ENCODE measurements around the gene GPR180.

The GPR180 gene

DNA sequence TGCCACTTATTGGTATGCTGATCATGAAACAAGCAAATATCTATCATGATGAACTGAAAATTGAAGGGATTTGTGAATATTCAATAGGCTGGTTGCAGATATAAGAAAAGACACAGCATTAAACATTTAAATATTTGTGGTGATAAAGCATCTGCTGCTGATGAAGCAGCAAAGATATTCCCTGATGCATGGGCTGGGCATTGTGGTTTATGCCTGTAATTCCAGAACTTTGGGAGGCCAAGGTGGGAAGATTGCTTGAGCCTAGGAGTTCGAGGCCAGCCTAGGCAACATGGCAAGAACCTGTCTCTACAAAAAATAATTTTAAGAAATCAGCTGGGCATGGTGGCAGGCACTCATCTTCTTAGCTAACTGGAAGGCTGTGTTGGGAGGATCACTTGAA lies 54.5 kb downstream of the GPR180 start:
- DNase-seq (ENCODE audit: low read depth), result no peak

DNA sequence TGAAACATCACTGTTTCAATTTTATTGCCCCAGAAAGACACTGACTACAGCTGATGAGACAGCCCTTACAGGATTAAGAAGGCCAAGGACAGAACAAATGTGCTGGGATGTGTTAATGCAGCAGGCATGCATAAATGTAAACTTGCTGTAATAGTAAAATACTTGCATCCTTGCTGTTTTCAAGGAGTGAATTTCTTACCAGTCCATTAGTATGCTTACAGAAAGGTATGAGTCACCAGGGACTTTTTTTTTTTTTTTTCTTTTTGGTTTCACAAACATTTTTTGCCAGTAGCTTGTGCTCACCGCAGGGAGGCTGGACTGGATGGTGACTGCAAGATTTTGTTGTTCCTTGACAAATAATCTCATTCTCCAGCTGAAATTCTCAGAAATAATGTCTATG lies 55.1 kb downstream of the GPR180 start:
- DNase-seq (ENCODE audit: low read depth), result no peak

DNA sequence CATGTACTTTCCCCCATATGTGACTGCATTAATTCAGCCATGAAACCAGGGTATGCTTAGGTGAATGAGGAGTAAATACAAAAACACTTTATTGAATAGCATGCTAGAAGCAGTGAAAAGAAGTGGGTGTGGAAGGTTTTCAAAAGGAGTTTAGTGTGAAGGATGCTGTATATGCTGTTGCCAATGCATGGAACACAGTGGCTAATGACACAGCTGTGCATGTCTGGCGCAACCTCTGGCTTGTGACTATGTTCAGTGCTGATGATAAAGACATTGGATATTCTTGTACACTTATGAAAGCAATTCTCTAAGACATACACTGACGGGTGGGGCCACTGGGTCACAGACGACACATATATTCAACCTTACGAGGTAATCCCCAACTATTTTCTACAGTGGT lies 55.5 kb downstream of the GPR180 start:
- no peak for DNase-seq (ENCODE audit: low read depth)

DNA sequence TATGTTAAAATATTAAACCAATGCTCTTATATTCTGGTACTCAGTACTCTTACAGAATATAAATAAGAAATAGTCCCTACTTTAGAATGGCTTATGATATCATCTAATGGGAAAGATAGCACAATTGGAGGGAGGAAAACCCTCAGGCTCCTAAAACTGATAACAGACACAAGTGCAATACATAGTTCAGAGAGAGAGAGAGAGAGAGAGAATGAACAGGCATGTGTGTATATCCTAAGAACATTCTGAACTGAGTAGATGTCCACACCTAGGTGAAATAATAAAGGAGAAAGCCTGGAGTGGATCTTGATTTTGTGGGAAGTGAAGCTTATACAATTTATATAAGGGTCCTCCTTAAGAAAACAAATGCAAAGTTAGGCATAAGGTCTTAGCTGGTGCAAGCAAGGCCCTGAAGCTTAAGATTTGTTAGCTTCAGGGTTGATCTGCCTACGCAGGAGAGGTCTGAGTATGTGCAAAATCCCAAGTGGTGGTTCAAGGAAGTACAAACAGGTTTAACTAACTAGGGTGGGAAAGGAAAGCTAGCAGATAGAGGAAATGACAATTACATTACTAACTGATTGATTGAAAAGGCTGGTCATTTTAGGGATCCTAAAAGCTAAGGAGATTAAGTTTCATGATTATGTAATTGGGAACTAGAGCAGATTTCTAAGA lies 57.4 kb downstream of the GPR180 start:
- no peak for DNase-seq (ENCODE audit: low read depth)

DNA sequence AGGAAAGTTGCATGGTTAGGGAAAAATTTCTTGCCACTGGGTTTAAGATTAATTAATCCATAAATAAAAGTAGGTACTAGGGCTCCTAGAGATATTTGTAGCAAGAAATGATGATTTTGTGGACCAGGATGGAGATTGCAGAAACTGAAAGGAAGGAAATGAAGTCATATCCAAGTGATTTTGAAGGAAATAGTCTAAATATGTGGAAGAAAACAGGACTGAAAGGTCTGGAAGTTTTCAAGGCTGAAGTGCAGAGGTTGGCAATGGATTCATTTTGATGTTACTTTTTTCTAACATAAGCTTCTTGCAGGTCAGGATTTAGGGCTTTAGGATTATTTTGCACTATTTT lies 57.9 kb downstream of the GPR180 start:
- DNase-seq (ENCODE audit: low read depth), result no peak

DNA sequence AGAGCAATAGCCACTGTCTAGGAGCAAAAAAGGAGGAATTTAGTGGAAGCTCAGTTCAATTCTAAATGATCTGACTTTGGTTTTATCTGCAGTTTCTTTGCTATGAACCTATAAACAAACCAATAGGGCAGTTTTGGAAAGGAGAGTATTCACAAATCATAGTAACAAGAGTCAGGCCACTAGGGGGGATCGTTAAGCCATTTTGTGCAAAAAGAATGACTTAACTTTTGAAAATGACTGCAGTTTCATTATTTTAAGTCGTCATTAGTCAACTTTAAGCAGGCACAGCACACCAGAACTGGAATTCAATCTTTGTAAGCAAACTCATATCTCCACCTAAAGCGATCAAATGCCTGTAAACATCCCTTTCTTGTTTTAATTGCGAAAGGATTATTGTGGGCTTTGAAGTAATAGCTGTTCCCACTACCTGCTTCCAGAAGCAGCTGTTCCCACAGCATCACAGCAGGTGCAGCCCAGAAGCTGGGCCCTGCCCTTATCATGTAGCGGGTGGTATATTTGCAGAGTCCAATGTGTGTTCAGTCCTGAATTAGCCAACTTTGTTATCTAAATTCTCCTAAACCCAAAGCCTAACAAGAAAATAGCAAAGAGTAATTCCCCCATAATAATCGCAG lies 59.2 kb downstream of the GPR180 start:
- DNase-seq (ENCODE audit: low read depth), result no peak

DNA sequence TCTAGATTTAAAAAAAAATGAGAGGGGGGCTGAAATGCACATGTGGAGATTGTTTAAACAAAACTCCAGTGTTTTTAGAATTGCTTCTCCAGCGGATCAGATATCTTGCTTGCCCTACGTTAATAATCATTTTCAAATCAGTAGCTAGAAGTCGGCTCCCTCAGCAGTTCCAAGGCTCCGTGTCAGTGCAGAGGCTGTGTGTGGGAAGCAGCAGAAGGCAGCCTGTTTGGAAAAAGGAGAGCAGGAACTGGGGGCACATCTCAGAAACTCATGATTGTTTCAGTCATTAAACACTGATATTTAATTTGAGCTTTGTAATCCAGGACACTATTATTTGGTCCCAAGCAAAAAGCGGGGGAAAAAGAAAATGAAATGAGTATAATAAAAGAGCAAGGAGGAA lies 59.7 kb downstream of the GPR180 start:
- no peak for DNase-seq (ENCODE audit: low read depth)

DNA sequence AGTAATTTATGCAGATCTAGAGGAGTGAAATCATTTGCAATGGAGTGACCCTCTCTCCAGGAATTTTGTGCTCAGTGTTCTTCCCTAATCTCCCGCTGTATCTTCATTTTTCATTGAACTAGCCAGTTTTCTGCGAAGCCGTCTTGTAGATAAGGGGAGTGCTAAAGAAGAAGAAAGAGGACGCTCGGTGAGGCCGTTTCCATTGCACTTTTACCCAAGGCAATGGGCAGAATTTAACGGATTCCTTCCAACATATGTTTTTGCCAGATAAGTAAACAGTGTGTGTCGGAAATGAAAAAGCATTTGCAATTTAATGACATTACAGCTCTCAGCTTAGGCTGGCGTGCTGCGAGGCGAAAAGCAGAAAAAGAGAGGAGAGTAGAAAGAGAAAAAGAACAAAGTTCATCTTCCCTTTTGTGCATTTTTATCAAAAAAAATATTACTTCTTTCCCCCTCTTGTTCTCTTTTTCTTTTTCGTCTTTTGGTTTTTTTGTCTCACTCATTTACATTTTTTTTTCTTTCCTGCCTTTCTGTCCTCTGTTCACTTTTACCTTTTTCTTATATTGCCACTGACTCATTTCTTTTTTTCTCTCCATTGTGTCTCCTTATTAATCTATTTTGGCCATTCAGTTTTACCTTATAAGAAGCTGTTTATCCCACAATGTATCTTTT lies 60.8 kb downstream of the GPR180 start:
- no peak for DNase-seq (ENCODE audit: low read depth)

DNA sequence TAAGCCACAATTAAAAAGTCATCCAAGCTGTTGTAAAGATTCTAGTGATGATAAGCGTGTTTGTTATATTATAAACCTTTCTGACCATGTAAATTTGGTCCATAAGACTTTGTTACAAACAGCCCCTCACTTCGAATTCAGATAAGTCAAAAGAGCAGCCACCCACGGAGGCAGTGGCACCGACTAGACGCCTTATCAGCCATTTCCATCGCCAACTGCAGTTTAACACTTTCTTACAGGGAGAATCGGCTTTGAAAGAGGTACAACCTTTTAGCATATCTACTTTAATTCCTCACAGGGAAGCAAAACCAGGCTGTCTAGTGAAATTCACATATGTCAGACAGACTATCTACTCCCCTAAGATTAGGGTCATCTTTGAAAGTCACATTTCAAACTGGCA lies 63.2 kb downstream of the GPR180 start:
- DNase-seq (ENCODE audit: low read depth), result no peak

DNA sequence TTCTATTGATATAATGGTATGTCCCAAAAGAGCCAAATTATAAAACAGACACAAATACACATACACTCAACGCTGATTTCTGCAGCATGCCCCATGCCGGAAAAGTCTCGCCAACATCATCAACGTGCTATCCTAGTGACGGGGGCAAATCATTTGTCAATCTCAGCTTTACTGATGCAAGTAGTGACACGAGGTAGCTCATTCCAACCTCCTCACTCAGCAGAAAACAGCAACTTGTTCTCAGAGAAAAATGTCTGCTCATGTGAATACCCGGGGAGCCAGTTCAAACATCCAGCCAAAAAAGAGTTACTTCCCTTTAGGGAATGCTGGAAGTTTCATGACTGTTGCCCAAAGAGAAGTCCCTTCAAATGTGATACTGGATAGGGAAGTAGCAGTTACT lies 64.4 kb downstream of the GPR180 start:
- DNase-seq (ENCODE audit: low read depth), result no peak

DNA sequence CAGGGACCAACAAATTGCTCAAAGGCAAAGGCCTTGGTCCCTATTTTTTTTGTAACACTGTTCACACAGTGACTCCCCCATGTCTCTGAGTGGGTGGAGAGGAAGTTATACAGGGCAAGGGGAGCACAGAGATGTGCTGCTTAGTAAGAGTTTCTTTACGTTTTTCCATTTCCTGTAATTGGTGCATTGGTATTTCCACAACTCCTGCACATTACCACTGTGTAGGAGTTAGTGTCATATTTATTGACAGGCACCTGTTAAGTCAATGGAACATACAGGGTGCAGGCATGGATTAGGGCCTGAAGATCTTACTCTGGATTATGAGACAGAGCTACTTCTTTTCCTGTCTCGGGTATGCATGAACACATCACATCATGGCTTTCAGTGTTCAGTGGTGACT lies 65.5 kb downstream of the GPR180 start:
- no peak for DNase-seq (ENCODE audit: low read depth)

DNA sequence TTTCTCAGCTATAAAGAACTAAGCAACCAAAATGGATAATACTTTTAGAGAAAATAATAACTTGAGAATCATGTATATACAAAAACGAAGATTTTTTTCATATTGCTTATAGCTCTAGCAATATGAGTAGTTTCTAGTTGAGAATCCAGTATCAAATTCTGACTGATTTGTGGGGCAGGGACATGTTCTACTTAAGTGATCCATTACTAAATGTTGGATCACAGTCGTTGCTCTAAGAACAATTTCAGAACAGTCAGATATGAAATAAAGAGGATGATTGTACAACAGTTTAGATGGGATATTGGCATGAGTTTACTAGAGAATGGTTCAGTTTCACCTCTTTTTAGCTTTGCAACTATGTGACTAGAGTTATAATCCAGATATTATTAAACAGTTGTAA lies 70.7 kb downstream of the GPR180 start:
- DNase-seq (ENCODE audit: low read depth), result no peak

DNA sequence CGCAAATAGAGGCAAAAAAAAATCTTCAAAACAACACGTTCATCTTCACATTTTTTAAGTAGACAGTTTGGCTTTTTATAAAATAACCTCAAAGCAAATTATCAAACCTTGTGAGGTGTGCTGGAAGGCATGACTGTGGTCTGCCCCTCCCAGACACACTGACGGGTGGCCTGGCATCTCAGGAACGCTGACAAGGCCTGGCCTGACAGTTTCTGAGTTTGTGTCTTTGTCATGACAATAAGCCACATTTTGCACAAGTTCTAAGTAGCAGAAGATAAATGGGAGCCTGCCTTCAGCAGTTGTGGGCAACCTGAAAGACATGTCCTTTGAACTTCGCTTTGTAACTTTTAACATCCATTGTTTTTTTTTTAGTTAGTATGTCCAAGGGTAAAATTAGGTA lies 72.2 kb downstream of the GPR180 start:
- no peak for DNase-seq (ENCODE audit: low read depth)

DNA sequence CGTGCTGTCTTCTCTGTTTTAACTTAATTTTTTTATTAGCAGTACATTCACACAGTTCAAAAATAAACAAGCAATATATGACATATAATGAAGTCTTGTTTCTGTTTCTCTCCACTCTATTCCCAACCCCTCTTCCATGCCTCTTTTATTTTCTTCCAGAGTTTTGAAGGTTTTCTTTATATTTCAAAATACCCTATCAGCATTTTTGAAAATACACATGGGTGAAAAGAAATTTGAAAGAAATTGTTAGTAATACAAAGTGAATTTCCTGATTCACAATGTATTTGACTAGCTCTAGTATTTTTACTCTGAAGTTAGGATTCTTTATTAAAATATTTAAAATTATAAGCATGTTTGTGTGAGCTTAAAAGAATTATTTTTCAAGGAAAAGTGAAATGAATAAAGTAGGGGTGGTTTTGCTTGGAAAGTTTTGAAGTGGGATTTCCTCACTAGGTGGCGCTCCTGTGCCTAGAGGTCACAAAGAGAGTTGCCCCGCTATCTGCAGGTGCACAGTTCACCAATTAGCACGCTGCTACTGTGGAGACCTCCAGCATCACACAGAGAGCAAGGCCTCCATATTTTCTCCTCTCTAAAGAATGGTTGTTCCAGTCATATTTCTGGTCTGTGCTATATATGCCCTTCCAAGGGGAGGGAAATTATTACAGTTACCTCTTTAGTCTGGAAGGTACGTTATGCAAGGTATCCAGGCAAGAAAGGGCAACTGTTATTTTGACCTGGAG lies 73.1 kb downstream of the GPR180 start:
- DNase-seq (ENCODE audit: low read depth), result peak; percentile 42

DNA sequence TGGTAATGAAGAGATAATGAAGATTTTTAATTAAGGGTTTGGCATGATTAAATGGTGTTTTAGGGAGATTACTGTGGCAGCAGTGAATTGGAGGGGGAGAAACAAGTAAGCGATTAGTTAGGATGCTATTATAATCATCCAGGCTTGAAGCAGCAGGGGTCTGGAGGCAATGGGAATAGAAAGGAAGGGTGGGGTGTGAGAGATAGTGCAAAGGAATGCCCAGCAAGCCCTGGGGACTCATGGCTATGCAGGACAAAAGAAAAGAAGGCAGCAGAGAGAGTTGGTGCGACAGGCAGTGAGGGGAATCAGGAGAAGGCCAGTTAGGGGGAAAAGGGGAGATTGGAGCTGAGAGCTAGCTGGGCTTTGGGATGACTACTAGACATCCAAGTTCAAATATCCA lies 76.1 kb downstream of the GPR180 start:
- DNase-seq (ENCODE audit: low read depth), result no peak

DNA sequence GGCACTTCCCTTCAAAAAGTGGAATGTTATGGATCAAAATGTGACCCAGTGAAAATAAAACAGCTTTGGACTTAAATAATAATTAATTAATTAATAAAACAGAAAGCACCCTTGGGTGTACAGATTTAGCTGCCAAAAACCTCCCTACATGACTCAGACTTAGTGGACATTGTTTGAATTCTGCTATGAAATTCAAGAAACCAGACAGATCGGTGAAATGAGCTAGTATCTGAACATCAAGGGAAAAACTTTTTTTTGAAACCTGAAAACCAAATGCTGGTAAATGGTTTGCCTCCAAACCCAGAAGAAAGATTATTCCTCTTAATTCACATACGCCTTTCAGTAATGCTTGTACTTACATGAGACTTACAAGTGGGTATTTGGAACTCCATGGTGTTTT lies 77.2 kb downstream of the GPR180 start:
- DNase-seq (ENCODE audit: low read depth), result no peak

DNA sequence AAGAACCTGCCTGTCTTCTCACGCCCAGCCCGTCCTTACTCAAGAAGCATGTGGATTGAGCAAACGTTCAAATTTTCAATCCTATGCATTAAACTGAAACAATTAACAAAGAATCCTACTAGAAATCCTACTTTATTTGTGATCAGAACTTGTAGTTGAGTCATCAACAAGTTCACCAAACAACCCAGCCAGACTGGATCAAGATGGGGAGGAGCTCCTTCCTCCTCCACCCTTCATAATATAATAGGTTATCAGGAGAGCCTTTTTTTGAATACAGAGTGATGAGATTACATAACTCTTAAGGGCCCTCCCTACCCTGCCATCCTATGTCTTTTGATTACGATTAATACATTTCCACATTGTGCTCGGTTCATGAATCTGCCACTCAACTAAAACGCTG lies 78.0 kb downstream of the GPR180 start:
- no peak for DNase-seq (ENCODE audit: low read depth)

DNA sequence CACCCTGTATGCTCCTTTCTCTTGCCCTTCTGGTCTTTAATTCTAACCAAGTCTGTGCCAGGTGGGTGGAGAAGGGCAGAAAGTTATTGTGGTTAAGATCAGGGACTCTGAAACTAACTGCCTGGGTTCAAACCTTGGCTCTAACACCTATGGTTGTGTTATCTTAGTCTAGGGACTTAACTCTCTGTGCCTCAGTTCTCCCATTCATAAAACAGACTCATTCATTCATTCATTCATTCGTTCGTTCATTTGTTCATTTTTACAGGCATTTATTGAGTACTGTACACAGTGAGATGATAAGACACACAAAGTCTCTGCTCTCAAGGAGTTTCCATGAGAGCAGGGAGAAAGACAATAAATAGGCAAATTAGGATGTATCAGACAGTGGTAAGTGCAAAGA lies 80.6 kb downstream of the GPR180 start:
- no peak for DNase-seq (ENCODE audit: low read depth)

DNA sequence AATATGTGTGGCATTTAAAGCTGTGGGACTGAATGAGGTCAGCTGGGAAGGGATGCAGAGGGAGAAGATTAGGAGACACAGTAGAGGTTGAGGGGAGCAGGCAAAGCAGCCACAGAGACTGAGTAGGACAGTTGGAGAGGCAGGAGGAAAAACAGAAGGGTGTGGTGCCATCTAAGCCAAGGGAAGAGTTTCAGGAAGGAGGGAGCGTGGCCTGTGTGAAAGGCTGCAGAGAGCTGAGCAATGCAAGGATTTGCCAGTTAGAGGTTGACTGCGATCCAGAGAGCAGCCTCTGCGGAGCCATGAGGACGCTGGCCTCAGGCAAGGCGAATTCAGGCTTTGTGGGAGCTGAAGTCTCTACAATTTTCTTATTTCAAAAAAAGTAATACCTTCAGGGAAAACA lies 81.8 kb downstream of the GPR180 start:
- no peak for DNase-seq (ENCODE audit: low read depth)
